ENCODE results near the gene CHMP2A. TPM values are rescaled to one million over a fixed set of nuclear protein-coding genes. Genes with fewer than 3 reads are reported as not detected.

Gene CHMP2A
- total and polyA plus RNA-seq, 2 of the 4 experiments (the other 2 are of a cell fraction) = 105 to 183 TPM

DNA sequence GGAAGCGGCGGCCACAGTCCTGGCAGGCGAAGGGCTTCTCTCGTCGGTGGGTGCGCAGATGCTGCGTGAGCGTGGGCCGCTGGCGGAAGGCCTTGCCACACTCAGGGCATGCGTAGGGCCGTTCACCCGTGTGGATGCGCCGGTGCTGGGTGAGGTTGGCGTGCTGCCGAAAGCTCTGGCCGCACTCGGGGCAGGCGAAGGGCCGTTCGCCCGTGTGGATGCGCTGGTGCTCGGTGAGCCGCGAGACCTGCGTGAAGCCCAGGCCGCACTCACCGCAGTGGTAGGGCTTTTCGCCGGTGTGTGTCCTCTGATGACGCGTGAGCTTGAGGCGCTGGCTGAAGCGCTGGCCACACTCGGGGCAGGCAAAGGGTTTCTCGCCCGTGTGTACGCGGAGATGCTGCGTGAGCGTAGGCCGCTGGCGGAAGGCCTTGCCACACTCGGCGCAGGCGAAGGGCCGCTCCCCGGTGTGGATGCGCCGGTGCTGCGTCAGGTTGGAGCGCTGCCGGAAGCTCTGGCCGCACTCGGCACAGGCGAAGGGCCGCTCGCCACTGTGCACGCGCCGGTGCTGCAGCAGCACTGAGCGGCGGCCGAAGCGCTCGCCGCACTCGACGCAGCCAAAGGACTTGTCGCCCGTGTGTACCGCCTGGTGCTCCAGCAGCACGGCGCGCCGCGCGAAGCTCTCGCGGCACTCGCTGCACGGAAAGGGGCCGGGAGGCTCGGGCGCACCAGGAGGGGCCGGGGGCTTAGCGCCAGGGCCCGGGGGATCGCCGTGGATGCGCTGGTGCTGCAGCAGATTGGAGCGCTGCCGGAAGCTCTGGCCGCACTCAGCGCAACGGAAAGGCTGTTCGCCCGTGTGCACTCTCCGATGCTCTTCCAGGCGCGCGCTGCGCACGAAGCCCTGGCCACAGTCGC lies 7.5 kb upstream of the CHMP2A start:
- POLR2A ChIA-PET (ENCODE audit: unreplicated experiment) = no interaction called here
- H4K91ac ChIP-seq (ENCODE audit: insufficient read depth, low read depth, low read length) = no peak overlapping the region
- no peaks in the 10 kb centered on the region for H3K9me3 ChIP-seq (ENCODE audit: control insufficient read depth, insufficient read depth, low read length)
- peaks cover 7 to 32% of the 10 kb centered on the region in 2 experiments for H3K79me1 ChIP-seq (ENCODE audit: low read depth in 1 of 2, low read length in 2 of 2)
- H4K5ac ChIP-seq (ENCODE audit: low read depth, low read length) = peak overlapping the region; percentile 37
- peak overlapping the region; percentile 40 to 74; a peak in 3 of 4 replicates for H4K8ac ChIP-seq (ENCODE audit: low read depth in 2 of 2, low read length in 2 of 2)
- H3K14ac ChIP-seq (replicated peaks; ENCODE audit: low read depth, low read length) = peak overlapping the region; percentile 45; the same call in 1 of the 2 replicates
- intact Hi-C loops (cut with micrococcal nuclease) = no loop called here
- no peak overlapping the region for H3K56ac ChIP-seq (ENCODE audit: extremely low read depth, insufficient read depth, low read length)
- H3K36me3 ChIP-seq (ENCODE audit: control insufficient read depth, insufficient read depth, low read length) = peaks cover under 1% of the 10 kb centered on the region; the same call in 1 of the 2 replicates
- H3K9ac ChIP-seq (ENCODE audit: low read depth, low read length) = peak overlapping the region; percentile 22
- no peak overlapping the region for H2BK20ac ChIP-seq (ENCODE audit: low read depth, low read length)
- peaks cover 22% of the 10 kb centered on the region for H3K9me1 ChIP-seq (ENCODE audit: insufficient read depth, low read length)
- H2BK15ac ChIP-seq (ENCODE audit: low read depth, low read length) = no peak overlapping the region
- no peak overlapping the region for H3K18ac ChIP-seq (ENCODE audit: low read depth, low read length)
- dilution Hi-C loops (cut with HindIII; ENCODE audit: low sequenced_read_pairs, unreplicated experiment) = no loop called here
- peak overlapping the region; percentile 88 for H2AK9ac ChIP-seq (replicated peaks; ENCODE audit: low read depth, low read length, poor library complexity)
- peak overlapping the region; percentile 40 for H3K4me3 ChIP-seq (ENCODE audit: insufficient read depth, low read depth, low read length)
- in situ Hi-C loops (cut with MboI; ENCODE audit: low sequenced_read_pairs) = no loop called here
- CTCF ChIA-PET = no interaction called here
- H3K4me2 ChIP-seq (ENCODE audit: low read depth, low read length) = peak overlapping the region; percentile 91
- DNase-seq = peak; percentile 39
- peak overlapping the region; percentile 72; the same call in 1 of the 2 replicates for H3K23ac ChIP-seq (ENCODE audit: low read depth, low read length)
- no peak overlapping the region; the same call in 1 of the 2 replicates for H3K27ac ChIP-seq (ENCODE audit: insufficient read depth, low read length)
- H3K4me1 ChIP-seq (ENCODE audit: control insufficient read depth, insufficient read depth, low read length) = peaks cover 16% of the 10 kb centered on the region
- H2AK5ac ChIP-seq (ENCODE audit: low read depth, low read length) = peak overlapping the region; percentile 75; the same call in 1 of the 2 replicates
- no peaks in the 10 kb centered on the region for H3K27me3 ChIP-seq (ENCODE audit: control insufficient read depth, insufficient read depth, low read length)
- H3K4ac ChIP-seq (ENCODE audit: low read depth, low read length) = peak overlapping the region; percentile 67
- no TSS peak for BruUV-seq (replicated peaks)
- H2BK5ac ChIP-seq (ENCODE audit: low read depth, low read length, poor library complexity, severe bottlenecking) = no peak overlapping the region
- no peak for ATAC-seq (ENCODE audit: low read depth)
- WGBS, 2 experiments (ENCODE audit: extremely low coverage in 2 of 2, insufficient read length in 1 of 2) = 8% methylated on average over 96 of the region's 107 CpGs; no CpG with 5 or more reads in 1 of the 2 experiments
- H2BK120ac ChIP-seq (ENCODE audit: low read depth, low read length) = no peak overlapping the region
- H4K20me1 ChIP-seq (ENCODE audit: insufficient read depth, low read length) = peaks cover 10% of the 10 kb centered on the region
- peak overlapping the region; percentile 90 for H2AFZ ChIP-seq (replicated peaks; ENCODE audit: low read length, poor library complexity)
- TF ChIP-seq FOS (IDR thresholded peaks at IDR 0.05; ENCODE audit: low read depth, low read length) (no peak), BHLHE40 (IDR thresholded peaks at IDR 0.05; ENCODE audit: low read depth, low read length) (no peak), MAFK (IDR thresholded peaks at IDR 0.05; ENCODE audit: low read depth, low read length) (no peak), USF2 (IDR thresholded peaks at IDR 0.05; ENCODE audit: low read depth, low read length) (no peak), RCOR1 (IDR thresholded peaks at IDR 0.05; ENCODE audit: insufficient replicate concordance, low read length) (no peak), CTCF (conservative IDR thresholded peaks at IDR 0.05; ENCODE audit: low read depth, low read length) (no peak), MXI1 (IDR thresholded peaks at IDR 0.05; ENCODE audit: borderline replicate concordance, low read depth, low read length) (no peak), SMC3 (IDR thresholded peaks at IDR 0.05; ENCODE audit: low read depth, low read length) (no peak), POLR2A (IDR thresholded peaks at IDR 0.05; ENCODE audit: low read depth, low read length) (no peak), RFX5 (IDR thresholded peaks at IDR 0.05; ENCODE audit: low read depth, low read length) (no peak), MAZ (IDR thresholded peaks at IDR 0.05; ENCODE audit: borderline replicate concordance, low read depth, low read length) (no peak), RAD21 (IDR thresholded peaks at IDR 0.05; ENCODE audit: low read length) (no peak), CHD1 (IDR thresholded peaks at IDR 0.05; ENCODE audit: low read depth, low read length) (no peak)
- TF ChIP-seq, protein P1, sequence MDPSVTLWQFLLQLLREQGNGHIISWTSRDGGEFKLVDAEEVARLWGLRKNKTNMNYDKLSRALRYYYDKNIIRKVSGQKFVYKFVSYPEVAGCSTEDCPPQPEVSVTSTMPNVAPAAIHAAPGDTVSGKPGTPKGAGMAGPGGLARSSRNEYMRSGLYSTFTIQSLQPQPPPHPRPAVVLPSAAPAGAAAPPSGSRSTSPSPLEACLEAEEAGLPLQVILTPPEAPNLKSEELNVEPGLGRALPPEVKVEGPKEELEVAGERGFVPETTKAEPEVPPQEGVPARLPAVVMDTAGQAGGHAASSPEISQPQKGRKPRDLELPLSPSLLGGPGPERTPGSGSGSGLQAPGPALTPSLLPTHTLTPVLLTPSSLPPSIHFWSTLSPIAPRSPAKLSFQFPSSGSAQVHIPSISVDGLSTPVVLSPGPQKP (IDR thresholded peaks at IDR 0.05; ENCODE audit: borderline replicate concordance, low read depth, low read length) = no peak
